Astrocyte of the hippocampus (primary cell): ENCODE data around the gene ACSL1.

Source experiments
- DNase-seq: peaks from one replicate; pipeline ENCODE4 v3.0.0; 2011; ENCODE audit warnings: low read depth, low spot score

The ACSL1 gene

DNA sequence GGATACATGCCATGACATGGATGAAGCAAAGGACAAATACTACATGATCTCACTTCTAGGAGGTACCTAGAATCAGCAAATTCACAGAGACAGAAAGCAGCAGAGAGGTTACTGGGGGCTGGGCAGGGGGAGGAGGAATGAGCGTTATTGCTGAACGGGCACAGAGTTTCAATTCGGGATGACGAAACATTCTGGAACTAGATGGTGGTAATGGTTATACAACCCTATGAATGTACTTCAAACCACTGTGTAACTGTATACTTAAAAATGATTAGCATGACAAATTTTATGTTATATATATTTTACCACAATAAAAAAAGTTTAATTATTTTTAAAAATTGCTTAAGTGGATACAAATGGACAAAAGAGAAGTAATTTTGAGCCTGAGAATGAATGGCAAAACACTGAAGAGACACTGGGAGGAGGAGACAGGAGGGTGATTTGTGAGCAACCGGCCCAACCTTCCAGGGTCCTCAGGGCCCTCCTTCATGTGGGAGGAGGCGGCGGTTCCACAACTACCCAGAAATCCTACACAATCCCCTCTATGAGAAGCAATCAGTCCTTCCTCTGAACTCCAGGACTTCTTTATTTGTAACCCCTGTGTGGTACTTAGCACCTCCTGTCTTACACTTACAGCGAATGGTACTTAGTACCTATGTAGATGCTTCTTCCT lies 14.1 kb downstream of the ACSL1 start:
- no peak for DNase-seq

GRCh38 chr4:184810720-184811119 lies 15.0 kb downstream of the ACSL1 start:
- DNase-seq: no peak

- DNase-seq: no peak
These were observed 17.1 kb downstream of the ACSL1 start for GRCh38 chr4:184808713-184809050.

GRCh38 chr4:184807797-184808712 lies 17.7 kb downstream of the ACSL1 start:
- peak; percentile 83 for DNase-seq

GRCh38 chr4:184807256-184807655 lies 18.5 kb downstream of the ACSL1 start:
- DNase-seq: peak; percentile 35

GRCh38 chr4:184806711-184807110 lies 19.1 kb downstream of the ACSL1 start:
- DNase-seq: no peak

DNA sequence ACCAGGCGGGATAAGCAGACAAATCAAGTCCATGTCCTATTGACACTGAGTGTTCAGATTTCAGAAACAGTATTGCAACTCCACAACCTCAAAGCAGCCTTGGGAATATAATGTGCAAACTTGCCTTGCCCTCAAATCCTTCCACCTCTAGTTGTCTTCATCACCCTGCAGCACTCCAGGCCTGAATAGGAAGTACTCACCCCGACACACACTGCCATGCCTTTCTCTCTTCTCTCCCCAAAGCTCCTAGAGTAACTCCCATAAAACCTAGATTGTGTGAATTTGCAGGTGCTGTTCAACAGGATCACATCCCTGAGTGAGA lies 19.6 kb downstream of the ACSL1 start:
- no peak for DNase-seq

DNA sequence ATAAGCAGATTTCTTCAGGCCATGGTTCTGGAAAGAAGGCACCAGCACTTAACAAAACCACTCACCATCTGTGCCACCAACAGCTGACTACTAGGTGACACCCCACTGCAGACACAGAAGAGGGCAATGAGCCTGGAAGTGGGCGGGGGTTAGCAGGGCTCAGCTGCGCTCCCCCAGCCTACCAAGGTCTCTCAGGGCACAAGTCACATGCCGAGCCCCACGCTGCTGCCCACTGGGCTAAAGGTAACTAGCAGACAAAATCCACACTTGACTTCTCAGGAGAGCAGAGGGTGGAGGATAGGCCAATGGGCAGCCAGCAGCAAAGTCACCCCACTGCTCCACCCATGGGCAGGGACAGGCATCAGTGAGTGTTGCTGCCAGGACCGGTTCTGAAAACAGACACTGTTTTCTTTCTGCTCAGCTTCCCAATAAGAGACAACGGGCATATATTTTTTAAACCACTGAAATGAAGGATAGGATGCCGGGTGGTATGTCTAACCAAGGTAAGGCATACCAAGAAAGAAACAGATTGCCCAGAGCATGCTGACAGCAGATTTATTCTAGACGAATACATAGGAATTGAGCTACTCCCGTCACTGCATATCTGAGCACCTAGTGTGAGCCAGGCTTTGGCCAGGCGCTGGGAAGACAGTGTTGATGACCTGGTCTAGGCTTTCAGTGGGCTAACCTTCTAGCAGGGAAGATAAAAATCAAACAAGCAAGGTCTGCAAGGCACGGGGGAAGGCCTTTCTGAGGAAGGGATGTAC lies 20.1 kb downstream of the ACSL1 start:
- DNase-seq: no peak

DNA sequence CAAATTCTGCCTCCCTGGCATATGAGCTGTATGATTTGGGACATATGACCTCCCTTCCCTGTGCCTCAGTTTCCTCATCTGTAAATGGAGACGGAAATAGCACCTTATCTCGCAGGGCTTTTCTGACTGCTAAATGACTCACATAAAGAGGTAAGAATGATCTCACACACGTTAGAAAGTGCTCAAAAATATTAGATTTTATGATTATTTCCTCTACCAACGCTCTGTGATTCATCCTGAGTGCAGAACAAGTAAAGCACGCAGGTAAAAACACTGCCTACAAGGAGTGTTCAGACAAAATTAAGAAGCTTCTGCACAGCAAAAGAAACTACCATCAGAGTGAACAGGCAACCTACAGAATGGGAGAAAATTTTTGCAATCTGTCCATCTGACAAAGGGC lies 21.1 kb downstream of the ACSL1 start:
- DNase-seq: no peak

DNA sequence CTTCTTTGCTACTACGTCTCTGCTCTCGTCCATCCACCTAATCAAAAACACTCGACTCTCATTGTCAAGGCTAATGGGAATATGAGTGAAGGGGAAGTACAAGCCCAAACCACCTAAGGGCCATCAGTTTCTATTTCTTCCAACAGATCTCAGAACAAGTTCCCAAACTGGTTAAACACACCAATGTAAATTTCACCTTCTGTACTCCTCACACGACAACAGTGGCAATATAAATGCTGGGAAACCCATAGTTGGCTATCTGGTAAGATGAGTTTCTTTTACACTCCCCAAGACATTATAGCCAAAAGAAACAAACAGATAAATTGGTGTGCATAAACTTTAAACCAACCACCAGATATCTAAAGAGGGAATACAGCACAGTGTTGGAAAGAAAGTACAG lies 21.9 kb downstream of the ACSL1 start:
- no peak for DNase-seq

- DNase-seq: no peak
These were observed 22.6 kb downstream of the ACSL1 start for GRCh38 chr4:184803133-184803532.

DNA sequence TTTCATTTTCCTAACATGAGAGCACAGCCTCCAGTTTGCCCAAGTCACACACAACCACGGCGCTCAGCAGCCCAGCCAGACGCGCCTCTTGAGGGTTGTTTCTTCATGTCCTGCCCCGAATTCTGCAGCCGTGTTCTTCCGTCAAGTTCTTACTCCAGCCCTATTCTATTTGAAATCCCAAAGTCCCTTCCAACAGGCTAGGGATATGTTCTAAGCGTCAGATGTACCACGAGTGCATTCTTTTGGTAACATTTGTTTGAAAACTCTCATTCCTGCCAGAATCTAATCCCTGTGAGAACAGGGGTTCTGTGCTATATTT lies 23.1 kb downstream of the ACSL1 start:
- DNase-seq: peak; percentile 71

DNA sequence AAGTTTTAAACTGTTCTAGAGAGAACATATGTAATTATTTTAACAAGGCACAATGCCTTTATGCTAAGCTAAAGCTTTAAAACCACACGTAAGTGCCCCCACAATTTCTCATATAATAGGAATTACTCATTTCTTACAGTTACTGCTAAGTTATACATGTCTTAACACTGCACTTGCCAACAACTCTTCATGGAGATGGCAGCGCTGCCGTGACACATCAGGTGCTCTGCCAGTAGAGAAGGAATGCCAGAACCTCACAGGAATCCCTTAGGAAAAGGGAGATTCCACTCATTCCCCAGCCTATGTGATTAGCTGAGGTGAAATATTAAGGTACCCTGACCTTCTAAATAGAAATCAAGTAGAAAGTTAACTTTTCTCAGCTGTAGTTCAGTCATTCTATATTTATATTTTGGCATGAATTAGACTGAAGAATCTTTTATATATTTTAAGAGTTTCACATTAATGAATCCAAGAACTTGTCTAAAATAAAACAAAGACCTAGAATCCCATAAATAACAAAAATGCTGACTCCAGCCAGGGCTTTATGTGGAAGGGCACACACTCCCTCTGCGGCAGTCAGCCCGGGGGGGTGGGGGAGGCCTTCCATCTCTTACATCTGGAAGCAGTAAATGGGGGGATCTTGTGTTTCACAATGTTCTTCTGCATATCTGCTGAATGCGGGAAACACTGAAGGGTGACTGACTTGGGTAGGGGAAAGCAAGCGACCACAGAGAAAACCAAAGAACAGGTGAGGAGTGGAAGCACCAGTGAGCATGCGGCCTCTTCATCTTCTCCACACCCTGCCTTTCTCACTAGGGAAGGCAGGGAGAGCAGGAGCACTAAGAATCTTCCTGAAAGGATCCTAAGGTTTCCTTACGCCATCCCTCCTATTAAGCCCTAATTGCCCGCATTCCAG lies 23.7 kb downstream of the ACSL1 start:
- peak; percentile 79 for DNase-seq

- no peak for DNase-seq
These were observed 27.3 kb downstream of the ACSL1 start for GRCh38 chr4:184798504-184798903.

DNA sequence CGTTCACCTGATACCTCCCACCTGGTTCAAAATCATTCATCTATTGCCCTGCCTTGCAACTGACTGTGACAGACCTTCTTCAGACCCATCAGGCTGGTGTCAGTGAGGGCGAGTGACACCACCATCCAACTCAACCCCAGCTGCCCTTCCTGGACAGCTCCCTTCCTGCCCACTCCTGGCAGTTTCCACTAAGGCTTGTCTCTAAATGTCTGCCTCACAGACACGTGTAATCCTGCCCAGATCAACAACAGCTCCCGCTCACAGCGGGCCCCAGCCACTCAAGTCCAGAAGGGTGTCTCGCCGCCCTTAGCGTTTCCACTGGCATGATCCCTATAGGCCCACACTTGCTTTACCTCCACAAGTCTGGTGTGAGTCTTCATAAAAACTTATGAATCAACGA lies 28.9 kb downstream of the ACSL1 start:
- DNase-seq: no peak

GRCh38 chr4:184795214-184795844 lies 30.4 kb downstream of the ACSL1 start:
- DNase-seq: no peak

GRCh38 chr4:184794470-184794869 lies 31.3 kb downstream of the ACSL1 start:
- DNase-seq: no peak

- no peak for DNase-seq
These were observed 31.9 kb downstream of the ACSL1 start for GRCh38 chr4:184793735-184794355.

- DNase-seq: peak; percentile 91
These were observed 32.7 kb downstream of the ACSL1 start for GRCh38 chr4:184792950-184793555.

DNA sequence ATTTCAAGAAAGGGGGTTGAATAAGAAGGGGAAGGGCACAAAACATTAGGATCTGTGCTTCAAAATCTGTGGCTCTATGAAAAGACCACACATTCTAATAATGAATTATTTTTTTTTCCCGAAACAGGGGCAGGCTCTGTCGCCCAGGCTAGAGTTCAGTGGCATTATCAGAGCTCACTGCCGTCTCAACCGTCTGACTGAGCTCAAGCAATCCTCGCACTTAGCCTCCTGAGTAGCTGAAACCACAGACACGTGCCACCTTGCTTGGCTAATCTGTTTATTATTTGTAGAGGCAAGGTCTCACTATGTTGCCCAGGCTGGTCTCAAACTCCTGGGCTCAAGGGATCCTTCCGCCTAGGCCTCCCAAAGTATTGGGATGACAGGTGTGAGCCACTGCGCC lies 33.4 kb downstream of the ACSL1 start:
- peak; percentile 61 for DNase-seq
